RWPE1 (cell line): ENCODE data around the gene MYO5B.

Experiments
- CTCF ChIA-PET: fragments of 350-600 bp; sonication (Branson Sonifier 250); formaldehyde crosslinking; extraction: SDS; loops from one replicate; lab custom pipeline; 2021; lab: Yijun Ruan, JAX
- POLR2A ChIA-PET: fragments of 400-600 bp; formaldehyde crosslinking; extraction: SDS; loops from one replicate; lab custom pipeline; 2020; ENCODE audit warnings: antibody characterized with exemption; ENCODE audit not compliant: low non-redundant PET; lab: Yijun Ruan, JAX
- DNase-seq: peaks from one replicate; pipeline ENCODE4 v3.0.0; 2012; ENCODE audit warnings: low spot score
- H3K27ac ChIP-seq: fragments of 450-650 bp; 2 replicates; pipeline ENCODE4 v1.5.1; 2017
- CTCF ChIP-seq: fragments of 450-650 bp; conservative IDR thresholded peaks from 2 replicates; pipeline ENCODE4 v1.5.1; 2017; ENCODE audit warnings: low read depth, mild to moderate bottlenecking

Gene MYO5B

GRCh38 chr18:50042611-50043010 lies 152.3 kb downstream of the MYO5B start:
- DNase-seq: no peak
- no peak for TF ChIP-seq CTCF
- CTCF ChIA-PET: no interaction called here
- no peak overlapping the region for H3K27ac ChIP-seq
- POLR2A ChIA-PET: no interaction called here

GRCh38 chr18:50039746-50040145 lies 155.2 kb downstream of the MYO5B start:
- no peak for TF ChIP-seq CTCF
- no peak for DNase-seq
- H3K27ac ChIP-seq: no peak overlapping the region
- POLR2A ChIA-PET: no interaction called here
- CTCF ChIA-PET: interaction anchor here (0.6 kb wide), 1 partner anchor 19 kb away, joined by 3 read pairs; no protein-coding TSS in a partner anchor

- no peak for TF ChIP-seq CTCF
- no peak overlapping the region for H3K27ac ChIP-seq
- ChIA-PET POLR2A (no interaction called here), CTCF (no interaction called here)
- no peak for DNase-seq
These were observed 156.5 kb downstream of the MYO5B start for GRCh38 chr18:50038448-50038847.

- ChIA-PET CTCF (no interaction called here), POLR2A (no interaction called here)
These were observed 160.9 kb downstream of the MYO5B start for GRCh38 chr18:50034029-50034428.

GRCh38 chr18:50033004-50033403 lies 161.9 kb downstream of the MYO5B start:
- CTCF ChIA-PET: no interaction called here

More at GRCh38 chr18:50034029-50034428, 160.9 kb downstream of the MYO5B start:
- H3K27ac ChIP-seq: no peak overlapping the region
- TF ChIP-seq CTCF: no peak
- no peak for DNase-seq

GRCh38 chr18:50030146-50030545 lies 164.8 kb downstream of the MYO5B start:
- ChIA-PET POLR2A (no interaction called here), CTCF (no interaction called here)
- no peak overlapping the region for H3K27ac ChIP-seq
- TF ChIP-seq CTCF: no peak
- DNase-seq: no peak

More at GRCh38 chr18:50033004-50033403, 161.9 kb downstream of the MYO5B start:
- TF ChIP-seq CTCF: no peak
- DNase-seq: no peak
- H3K27ac ChIP-seq: no peak overlapping the region
- POLR2A ChIA-PET: no interaction called here
